Sigmoid colon (tissue), 7 donors: ENCODE measurements around the gene CCDC149. TPM values are rescaled to one million over a fixed set of nuclear protein-coding genes. Genes with fewer than 3 reads are reported as not detected.

Experiments
- DNase-seq: peaks from one replicate; pipeline ENCODE4 v3.0.0-alpha.2; 2019
- H3K27ac ChIP-seq, 4 donors: fragments of 200-600 bp; sonication (generic); one replicate each; pipeline ENCODE4 v1.5.1; 2016 to 2019; ENCODE audit warnings: mild to moderate bottlenecking in 1 of 4
- H3K27me3 ChIP-seq, 3 donors: fragments of 200-600 bp; sonication (generic); one replicate each; pipeline ENCODE4 v1.5.1; 2019; ENCODE audit warnings: mild to moderate bottlenecking in 1 of 3
- H3K36me3 ChIP-seq, 4 donors: fragments of 200-600 bp; sonication (generic); one replicate each; pipeline ENCODE4 v1.5.1; 2016 to 2019
- H3K4me1 ChIP-seq, 4 donors: fragments of 200-600 bp; sonication (generic); one replicate each; pipeline ENCODE4 v1.5.1; 2017 to 2019
- H3K4me3 ChIP-seq, 4 donors: fragments of 200-600 bp; sonication (generic); one replicate each; pipeline ENCODE4 v1.5.1; 2017 to 2019; ENCODE audit warnings: mild to moderate bottlenecking in 2 of 4, moderate library complexity in 1 of 4
- H3K9me3 ChIP-seq, 4 donors: fragments of 200-600 bp in 3 of 4; sonication (generic) in 3 of 4; one replicate each; pipeline versions ENCODE4 v1.5.1 to v1.6.1; 2013 to 2019
- EP300 ChIP-seq, 4 donors: sonication (generic); formaldehyde crosslinking; IDR thresholded peaks; one replicate each; pipeline ENCODE4 v1.6.1; 2017; ENCODE audit warnings: antibody characterized with exemption in 4 of 4
- POLR2A ChIP-seq, 2 donors: fragments of 450-650 bp; IDR thresholded peaks; one replicate each; pipeline ENCODE4 v1.6.1; 2016; ENCODE audit warnings: antibody characterized with exemption in 2 of 2, mild to moderate bottlenecking in 2 of 2, moderate library complexity in 2 of 2
- POLR2AphosphoS5 ChIP-seq, 4 donors: sonication (generic); formaldehyde crosslinking; IDR thresholded peaks; one replicate each; pipeline ENCODE4 v1.6.1; 2017; ENCODE audit warnings: antibody characterized with exemption in 4 of 4
- WGBS, 2 donors: extraction: QIAGEN DNeasy Blood & Tissue Kit; methylation state at CpG; one replicate each; pipeline ENCODE4 v1.1.7; 2013; 5-methylcytosine and 5-hydroxymethylcytosine counted together
- intact Hi-C: fragments of 100-400 bp; cut with DNase I; formaldehyde crosslinking; loops from one replicate; pipeline ENCODE4 v1.15.1; 2023
- polyA plus RNA-seq, 3 donors: library from polyadenylated mRNA; stranded (reverse); fragments of 200-250 nt; gene quantifications; one replicate each; pipeline ENCODE4 v1.2.3, GENCODE V29; 2013
- total RNA-seq, 4 donors: library from RNA; depleted of rRNA; stranded (reverse); fragments of >200 nt; gene quantifications; one replicate each; pipeline ENCODE4 v1.1.0, GENCODE V29; 2016
- TF ChIP-seq, protein P1 (sequence below), 4 experiments: fragments of 450-650 bp in 3 of 4; fragments of 200-600 bp in 1 of 4; IDR thresholded peaks; one replicate each; pipeline ENCODE4 v1.5.1; 2016 to 2019; ENCODE audit warnings: antibody characterized with exemption in 4 of 4, mild to moderate bottlenecking in 3 of 4, moderate library complexity in 2 of 4
- donor health status: healthy with polysubstance abuse.
- donor health status: Bipolar disorder and iron deficiency.
- donor health status: healthy.

Gene CCDC149
- total and polyA plus RNA-seq, 7 donors: 5.8 to 21.3 (median 11.8) TPM

GRCh38 chr4:24801136-24801855 is 111.5 kb downstream of the CCDC149 start:
- H3K4me3 ChIP-seq: peak overlapping the region in 2 of 4 donors; percentile 33 to 39
- 88% methylated on average over 10 of the region's 10 CpGs for WGBS, 2 donors
- TF ChIP-seq POLR2A (IDR thresholded peaks at IDR 0.05) (no peak), POLR2AphosphoS5 (IDR thresholded peaks at IDR 0.05) (no peak), EP300 (IDR thresholded peaks at IDR 0.05) (no peak)
- TF ChIP-seq, protein P1, sequence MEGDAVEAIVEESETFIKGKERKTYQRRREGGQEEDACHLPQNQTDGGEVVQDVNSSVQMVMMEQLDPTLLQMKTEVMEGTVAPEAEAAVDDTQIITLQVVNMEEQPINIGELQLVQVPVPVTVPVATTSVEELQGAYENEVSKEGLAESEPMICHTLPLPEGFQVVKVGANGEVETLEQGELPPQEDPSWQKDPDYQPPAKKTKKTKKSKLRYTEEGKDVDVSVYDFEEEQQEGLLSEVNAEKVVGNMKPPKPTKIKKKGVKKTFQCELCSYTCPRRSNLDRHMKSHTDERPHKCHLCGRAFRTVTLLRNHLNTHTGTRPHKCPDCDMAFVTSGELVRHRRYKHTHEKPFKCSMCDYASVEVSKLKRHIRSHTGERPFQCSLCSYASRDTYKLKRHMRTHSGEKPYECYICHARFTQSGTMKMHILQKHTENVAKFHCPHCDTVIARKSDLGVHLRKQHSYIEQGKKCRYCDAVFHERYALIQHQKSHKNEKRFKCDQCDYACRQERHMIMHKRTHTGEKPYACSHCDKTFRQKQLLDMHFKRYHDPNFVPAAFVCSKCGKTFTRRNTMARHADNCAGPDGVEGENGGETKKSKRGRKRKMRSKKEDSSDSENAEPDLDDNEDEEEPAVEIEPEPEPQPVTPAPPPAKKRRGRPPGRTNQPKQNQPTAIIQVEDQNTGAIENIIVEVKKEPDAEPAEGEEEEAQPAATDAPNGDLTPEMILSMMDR (IDR thresholded peaks at IDR 0.05): no peak
- no peaks in the 10 kb centered on the region for H3K9me3 ChIP-seq
- intact Hi-C loops: no loop called here
- DNase-seq: no peak
- no peaks in the 10 kb centered on the region for H3K36me3 ChIP-seq
- H3K27me3 ChIP-seq: peaks cover 0 to 11% (median 0%) of the 10 kb centered on the region in 3 donors
- H3K27ac ChIP-seq: peak overlapping the region in 2 of 4 donors; percentile 2 to 61
- H3K4me1 ChIP-seq: peaks cover 0 to 43% (median 21%) of the 10 kb centered on the region in 4 donors

- intact Hi-C loops: no loop called here
- Histone ChIP-seq H3K9me3 (no peaks in the 10 kb centered on the region), H3K27ac (peak overlapping the region in 2 of 4 donors; percentile 2 to 61), H3K4me1 (peaks cover 0 to 48% (median 28%) of the 10 kb centered on the region in 4 donors), H3K36me3 (no peaks in the 10 kb centered on the region), H3K27me3 (peaks cover 0 to 11% (median 0%) of the 10 kb centered on the region in 3 donors), H3K4me3 (peak overlapping the region in 3 of 4 donors; percentile 25 to 39 (median 33))
- TF ChIP-seq POLR2A (IDR thresholded peaks at IDR 0.05) (no peak), POLR2AphosphoS5 (IDR thresholded peaks at IDR 0.05) (no peak), EP300 (IDR thresholded peaks at IDR 0.05) (no peak)
- TF ChIP-seq, protein P1 (IDR thresholded peaks at IDR 0.05): no peak
- no peak for DNase-seq
- 32 to 73% methylated on average over 25 of the region's 25 CpGs for WGBS, 2 donors
These were observed 112.4 kb downstream of the CCDC149 start for GRCh38 chr4:24800325-24800895.

DNA sequence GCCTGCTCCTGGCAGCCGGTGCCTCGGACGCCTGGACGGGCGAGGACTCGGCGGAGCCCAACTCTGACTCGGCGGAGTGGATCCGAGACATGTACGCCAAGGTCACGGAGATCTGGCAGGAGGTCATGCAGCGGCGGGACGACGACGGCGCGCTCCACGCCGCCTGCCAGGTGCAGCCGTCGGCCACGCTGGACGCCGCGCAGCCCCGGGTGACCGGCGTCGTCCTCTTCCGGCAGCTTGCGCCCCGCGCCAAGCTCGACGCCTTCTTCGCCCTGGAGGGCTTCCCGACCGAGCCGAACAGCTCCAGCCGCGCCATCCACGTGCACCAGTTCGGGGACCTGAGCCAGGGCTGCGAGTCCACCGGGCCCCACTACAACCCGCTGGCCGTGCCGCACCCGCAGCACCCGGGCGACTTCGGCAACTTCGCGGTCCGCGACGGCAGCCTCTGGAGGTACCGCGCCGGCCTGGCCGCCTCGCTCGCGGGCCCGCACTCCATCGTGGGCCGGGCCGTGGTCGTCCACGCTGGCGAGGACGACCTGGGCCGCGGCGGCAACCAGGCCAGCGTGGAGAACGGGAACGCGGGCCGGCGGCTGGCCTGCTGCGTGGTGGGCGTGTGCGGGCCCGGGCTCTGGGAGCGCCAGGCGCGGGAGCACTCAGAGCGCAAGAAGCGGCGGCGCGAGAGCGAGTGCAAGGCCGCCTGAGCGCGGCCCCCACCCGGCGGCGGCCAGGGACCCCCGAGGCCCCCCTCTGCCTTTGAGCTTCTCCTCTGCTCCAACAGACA is 113.1 kb downstream of the CCDC149 start:
- H3K4me3 ChIP-seq: peak overlapping the region in 3 of 4 donors; percentile 25 to 39 (median 33)
- TF ChIP-seq POLR2AphosphoS5 (IDR thresholded peaks at IDR 0.05): no peak
- TF ChIP-seq POLR2A (IDR thresholded peaks at IDR 0.05): no peak
- TF ChIP-seq, protein P1 (IDR thresholded peaks at IDR 0.05): no peak
- no peak for TF ChIP-seq EP300 (IDR thresholded peaks at IDR 0.05)
- 45 to 83% methylated on average over 103 of the region's 103 CpGs for WGBS, 2 donors
- DNase-seq: no peak
- H3K27ac ChIP-seq: peak overlapping the region in 1 of 4 donors; percentile 61
- H3K36me3 ChIP-seq: no peaks in the 10 kb centered on the region
- peaks cover 0 to 11% (median 0%) of the 10 kb centered on the region in 3 donors for H3K27me3 ChIP-seq
- H3K9me3 ChIP-seq: no peaks in the 10 kb centered on the region
- peaks cover 0 to 55% (median 31%) of the 10 kb centered on the region in 4 donors for H3K4me1 ChIP-seq
- intact Hi-C loops: loop anchor here (5.0 to 10.0 kb wide), 4 partner anchors 113 to 435 kb away; partner anchors contain the start of genes CCDC149, DHX15 and PI4K2B

- H3K27me3 ChIP-seq: peaks cover 0 to 11% (median 0%) of the 10 kb centered on the region in 3 donors
- TF ChIP-seq POLR2AphosphoS5 (IDR thresholded peaks at IDR 0.05) (no peak), POLR2A (IDR thresholded peaks at IDR 0.05) (no peak), EP300 (IDR thresholded peaks at IDR 0.05) (no peak)
- TF ChIP-seq, protein P1 (IDR thresholded peaks at IDR 0.05): no peak
- H3K27ac ChIP-seq: peak overlapping the region in 1 of 4 donors; percentile 4
- H3K9me3 ChIP-seq: no peaks in the 10 kb centered on the region
- H3K4me3 ChIP-seq: no peak overlapping the region
- intact Hi-C loops: loop anchor here (5.0 to 10.0 kb wide), 4 partner anchors 113 to 436 kb away; partner anchors contain the start of genes CCDC149, DHX15 and PI4K2B
- peaks cover 0 to 60% (median 34%) of the 10 kb centered on the region in 4 donors for H3K4me1 ChIP-seq
- 83 to 91% methylated on average over 13 of the region's 13 CpGs for WGBS, 2 donors
- H3K36me3 ChIP-seq: no peaks in the 10 kb centered on the region
- no peak for DNase-seq
These were observed 113.7 kb downstream of the CCDC149 start for GRCh38 chr4:24799196-24799543.
